Stimulated activated CD4-positive, alpha-beta T cell treated with anti-CD3 and anti-CD28 coated beads, Interleukin-15, amount 100 ng/mL, for 48 hours (primary cell): ENCODE results near the gene MREG.

Experiments
- DNase-seq, 2 donors: peaks; one replicate each; pipeline ENCODE4 v3.0.0-alpha.2; 2020; ENCODE audit warnings: low read depth in 2 of 2

Gene MREG

GRCh38 chr2:215919624-215920243, 93.6 kb downstream of the MREG start:
- no peak for DNase-seq

- no peak for DNase-seq
These were observed 94.3 kb downstream of the MREG start for GRCh38 chr2:215918901-215919599.

DNA sequence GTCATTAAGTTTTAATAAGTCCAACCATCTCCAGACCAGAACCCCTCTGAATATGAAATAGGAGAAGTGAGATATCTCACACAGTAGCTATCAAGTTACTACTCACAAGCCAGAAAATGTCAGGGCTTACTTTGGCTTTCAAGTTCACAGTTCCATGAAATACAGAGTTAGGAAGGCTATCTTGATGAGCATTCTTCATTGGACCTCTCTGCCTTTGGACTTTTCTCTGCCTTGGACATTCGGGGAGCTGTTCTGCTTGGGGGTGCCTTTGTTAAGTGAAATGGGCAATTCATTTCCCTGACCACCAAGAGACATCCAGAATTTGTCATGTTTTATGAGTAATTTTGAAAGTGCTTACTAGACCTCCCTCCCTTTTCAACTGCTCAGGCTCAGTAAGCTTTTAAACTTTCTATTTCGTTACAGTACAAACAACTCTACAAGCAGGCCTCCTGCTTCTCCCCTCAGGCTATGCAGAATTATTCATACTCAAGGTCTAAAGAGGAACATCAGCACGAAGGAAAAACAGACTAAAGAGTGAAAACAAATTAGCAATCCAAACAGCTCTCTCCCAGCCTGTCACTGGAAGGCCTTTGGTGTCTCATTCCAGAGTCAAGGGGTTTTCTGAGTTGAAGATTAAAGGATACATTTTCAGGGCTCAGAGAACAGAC, 95.3 kb downstream of the MREG start:
- no peak for DNase-seq

DNA sequence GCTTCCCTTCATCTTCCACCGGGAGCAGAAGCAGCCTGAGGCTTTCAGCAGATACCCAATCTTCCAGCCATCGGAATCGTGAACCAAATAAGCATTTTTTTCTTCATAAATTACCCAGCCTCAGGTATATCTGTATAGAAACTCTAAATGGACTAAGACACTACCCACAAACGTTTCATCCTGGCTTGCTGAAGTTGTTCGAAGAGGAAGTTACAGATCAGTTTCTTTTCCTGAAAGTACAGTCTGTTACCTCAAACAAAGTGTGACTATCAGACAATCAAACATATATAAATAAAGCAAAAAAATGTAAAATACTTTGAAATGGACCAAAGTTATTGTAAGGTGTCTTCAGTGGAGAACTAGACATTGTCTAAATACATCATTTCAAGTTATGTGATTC, 97.9 kb downstream of the MREG start:
- DNase-seq: no peak

- no peak for DNase-seq
These were observed 98.6 kb downstream of the MREG start for GRCh38 chr2:215914777-215915165.

DNA sequence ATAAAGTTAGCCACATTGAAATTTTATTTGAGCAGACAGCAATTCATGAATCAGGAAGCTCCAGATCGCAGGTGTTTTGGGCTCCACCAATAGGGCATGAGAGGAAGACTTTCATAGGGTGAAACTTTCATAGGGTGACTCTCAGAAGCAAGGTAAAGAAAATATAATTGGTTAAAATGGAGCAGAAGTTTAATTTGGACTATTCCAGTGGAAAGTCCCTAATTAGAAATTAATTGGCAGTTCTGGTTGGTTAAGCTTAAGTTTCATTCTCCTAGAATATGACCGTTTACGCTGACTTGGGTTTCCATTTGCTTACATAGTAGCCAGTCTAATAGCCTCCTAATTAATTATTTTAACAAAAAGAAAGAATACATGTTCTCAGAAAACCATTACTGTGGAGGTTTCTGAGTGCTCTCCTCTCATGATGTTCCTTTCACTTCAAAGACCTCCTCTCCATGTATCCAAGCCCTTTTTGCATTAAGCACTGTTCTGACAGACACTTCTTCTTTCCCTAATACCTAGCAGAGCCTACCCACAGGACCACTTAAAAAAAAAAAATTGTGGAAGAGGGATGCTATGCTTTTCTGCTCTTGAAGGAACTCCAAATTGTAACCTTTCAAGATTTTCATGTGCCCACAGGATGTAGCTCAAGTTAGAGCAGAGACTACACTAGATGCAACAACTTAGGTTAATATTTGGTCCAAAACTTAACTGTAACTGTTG, 99.1 kb downstream of the MREG start:
- DNase-seq: no peak

DNA sequence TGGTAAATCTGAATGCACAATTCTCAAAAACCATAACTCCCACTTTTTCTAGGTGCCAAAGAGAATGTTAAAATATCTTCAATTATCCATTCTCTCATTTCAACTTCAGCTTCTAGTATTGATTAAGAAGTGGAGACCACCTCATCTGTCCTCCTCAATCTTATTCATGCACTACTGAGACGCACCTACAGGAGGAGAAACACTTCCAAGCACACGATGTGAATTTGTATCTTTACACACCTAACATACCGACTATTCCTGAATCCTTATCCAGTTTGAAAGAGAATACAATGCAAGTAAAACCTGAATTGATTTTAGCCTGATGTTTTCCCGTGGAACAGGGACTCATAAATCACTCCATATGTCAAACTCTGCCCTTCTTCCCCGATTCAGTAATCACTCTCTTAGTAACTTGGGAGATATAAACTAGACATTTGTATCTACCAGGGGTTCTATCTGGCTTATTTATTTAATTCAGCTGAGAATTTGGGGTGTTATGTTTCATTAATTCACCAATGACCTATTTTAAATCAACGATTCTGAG, 101.0 kb downstream of the MREG start:
- DNase-seq: no peak

- no peak for DNase-seq
These were observed 101.9 kb downstream of the MREG start for GRCh38 chr2:215911301-215912085.

- no peak for DNase-seq
These were observed 103.2 kb downstream of the MREG start for GRCh38 chr2:215910180-215910579.

GRCh38 chr2:215907147-215907546, 106.2 kb downstream of the MREG start:
- no peak for DNase-seq

DNA sequence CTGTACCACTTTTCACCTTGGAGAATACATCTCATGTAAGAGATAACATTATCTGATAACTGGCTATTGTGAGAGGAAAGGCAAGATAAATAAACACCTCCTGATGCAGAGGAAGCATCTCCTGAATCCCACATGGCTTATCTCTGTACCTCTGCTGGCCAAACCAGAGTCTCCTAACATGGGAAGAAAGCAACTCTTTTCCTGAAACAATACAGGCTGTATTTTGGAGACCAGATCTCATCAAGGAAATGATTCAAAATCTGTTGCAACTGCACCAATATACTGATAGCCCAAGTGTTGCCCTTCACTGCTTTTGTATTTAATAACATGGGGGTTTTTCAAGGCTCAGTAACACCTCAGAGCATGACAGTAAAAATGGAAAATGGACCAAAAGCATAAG, 106.9 kb downstream of the MREG start:
- DNase-seq: no peak

DNA sequence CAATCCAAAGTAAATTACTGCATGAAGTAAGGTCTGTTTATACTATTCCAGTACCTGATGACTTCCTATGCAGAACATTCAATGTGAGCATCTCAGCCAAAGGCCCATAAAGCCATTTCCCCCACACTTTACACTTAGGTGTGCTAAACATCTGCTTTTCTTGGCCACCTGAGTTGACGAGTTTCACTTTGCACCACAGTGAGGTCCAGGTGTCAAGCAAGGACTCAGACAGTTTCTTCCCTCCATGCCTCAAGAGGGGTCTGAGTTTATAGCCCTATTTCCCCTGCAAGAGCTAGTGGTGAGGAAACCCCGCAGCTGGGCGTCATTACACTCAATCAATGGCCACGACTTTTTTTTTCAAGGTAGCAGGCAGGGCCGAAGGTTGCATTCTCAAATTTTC, 107.7 kb downstream of the MREG start:
- no peak for DNase-seq

- no peak for DNase-seq
These were observed 109.2 kb downstream of the MREG start for GRCh38 chr2:215904101-215904500.

- no peak for DNase-seq
These were observed 110.1 kb downstream of the MREG start for GRCh38 chr2:215903203-215903602.

GRCh38 chr2:215901796-215902195, 111.6 kb downstream of the MREG start:
- no peak for DNase-seq

- DNase-seq: no peak
These were observed 112.5 kb downstream of the MREG start for GRCh38 chr2:215900843-215901242.

DNA sequence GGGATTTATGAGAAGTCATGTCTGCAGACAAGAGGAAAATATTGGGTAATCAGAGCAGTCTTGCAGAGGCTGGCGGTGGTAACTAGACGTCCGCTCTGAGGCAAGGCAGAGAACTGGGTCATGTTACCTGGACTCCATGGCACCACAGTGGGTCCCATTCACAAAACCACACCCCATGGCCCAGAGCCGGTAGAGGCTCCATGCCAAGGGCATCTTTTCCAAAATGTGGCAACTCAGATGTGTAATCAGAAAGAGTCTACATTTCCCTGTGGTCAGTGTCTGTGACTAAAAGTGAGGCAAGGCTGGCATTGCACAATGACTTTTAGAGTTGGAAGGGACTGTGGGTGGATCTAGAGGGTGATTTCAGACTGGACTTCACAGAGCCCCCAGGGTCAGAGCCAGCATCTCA, 113.1 kb downstream of the MREG start:
- no peak for DNase-seq

DNA sequence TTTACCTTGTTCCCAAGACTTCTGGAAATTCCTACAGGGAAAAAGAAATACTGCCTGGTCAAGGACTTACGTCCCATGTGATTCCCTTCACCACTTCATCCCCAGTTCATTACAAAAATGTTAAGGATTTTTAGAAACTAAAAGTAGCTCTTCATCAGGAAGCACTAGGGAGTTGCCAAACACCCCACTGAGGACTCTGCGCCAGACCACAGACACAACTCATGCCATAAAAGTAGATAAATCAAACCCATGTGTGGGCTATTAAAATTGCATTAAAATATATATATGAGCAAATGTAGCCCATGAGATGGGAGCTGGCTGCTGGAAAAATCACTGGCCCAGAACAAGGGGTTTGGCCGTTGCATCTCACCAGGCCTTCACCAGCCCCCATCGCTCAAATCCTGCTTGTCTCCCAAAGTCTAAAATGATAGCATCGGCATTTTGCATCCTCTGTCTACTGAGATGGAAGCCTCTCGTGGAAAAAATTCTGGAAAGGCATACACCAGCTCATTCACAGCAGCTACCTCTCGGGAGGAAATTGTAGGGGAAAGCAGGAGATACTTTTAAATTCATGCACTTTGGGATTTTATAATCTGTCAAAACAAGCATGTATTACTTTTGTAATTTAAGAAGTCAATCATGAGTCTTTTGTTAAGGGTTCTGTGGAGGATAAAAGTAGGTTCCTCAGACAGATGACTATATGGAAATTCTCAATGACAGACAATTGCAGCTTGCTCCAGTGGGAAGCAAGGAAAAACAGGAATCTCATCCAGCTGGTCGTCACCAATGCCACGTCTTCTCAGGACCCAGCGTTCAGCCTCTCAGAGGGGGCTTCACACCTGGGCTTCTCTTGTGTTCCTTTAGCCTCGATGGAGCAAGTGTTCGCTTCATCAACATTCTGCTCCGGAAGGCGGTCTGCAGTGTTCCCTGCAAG, 113.9 kb downstream of the MREG start:
- DNase-seq: no peak

DNA sequence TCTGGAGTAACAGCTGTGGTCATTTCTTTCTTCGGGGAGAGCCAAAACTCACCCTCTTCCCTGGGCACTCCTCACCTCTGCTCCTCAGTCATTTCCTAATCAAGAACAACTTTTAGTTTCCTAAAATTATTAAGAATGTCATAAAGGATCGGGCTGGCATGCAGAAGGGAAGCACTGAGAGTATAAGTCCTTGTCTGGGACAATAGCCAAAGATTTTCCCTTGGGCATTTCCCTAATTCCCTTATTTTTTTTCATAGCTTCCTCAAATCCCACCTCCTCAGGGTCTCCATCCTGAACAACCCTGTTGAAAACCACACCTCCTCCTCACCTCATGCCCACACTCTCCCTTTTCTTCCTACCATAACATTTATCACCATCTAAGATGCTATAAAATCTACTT, 115.0 kb downstream of the MREG start:
- no peak for DNase-seq

DNA sequence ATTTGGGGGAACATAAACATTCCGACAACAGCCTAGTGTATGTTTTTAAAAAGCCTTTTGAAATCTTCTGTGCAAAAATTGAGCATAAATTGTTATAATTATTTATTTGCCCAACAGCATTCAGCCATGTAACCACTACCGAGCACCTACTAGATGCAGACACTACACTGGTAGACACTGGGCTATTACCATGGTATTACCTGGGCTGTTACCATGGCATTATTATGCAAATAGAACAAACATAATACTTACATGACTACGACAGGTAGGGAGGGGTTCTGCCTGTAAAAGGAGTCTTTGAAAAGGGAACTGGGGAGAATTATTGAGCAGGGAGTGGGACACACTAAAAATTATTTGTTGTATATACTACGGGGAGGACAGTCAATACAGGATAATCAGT, 116.4 kb downstream of the MREG start:
- DNase-seq: no peak
